ENCODE measurements around the gene VPS8. TPM values are rescaled to one million over a fixed set of nuclear protein-coding genes. Genes with fewer than 3 reads are reported as not detected.

Gene VPS8
- total RNA-seq, 2 donors from 2014 or later: 49.7 to 70.0 TPM

DNA sequence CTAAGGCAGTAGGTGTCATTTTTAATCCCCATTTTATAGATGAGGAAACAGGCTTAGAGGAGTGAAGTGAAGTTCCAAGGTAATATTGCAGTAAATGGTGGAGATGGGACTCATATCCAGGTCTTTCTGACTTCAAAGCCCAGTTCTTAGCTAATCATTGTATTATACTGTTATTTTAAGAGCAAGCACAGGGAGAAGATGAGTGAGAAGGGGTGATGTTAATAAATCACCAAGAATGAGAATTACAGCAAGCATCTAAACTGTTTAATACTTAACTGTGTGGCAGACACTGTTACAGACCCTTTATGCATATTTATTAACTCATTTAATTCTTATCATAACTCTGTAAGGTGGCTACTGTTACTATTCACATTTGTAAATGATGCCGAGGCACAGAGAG, 61.2 kb downstream of the VPS8 start:
- Histone ChIP-seq H3K36me3 (ENCODE audit: control insufficient read depth, insufficient read depth, low read length) (peaks cover 43% of the 10 kb centered on the region), H3K4me1 (ENCODE audit: control insufficient read depth, insufficient read depth, low read length) (no peaks in the 10 kb centered on the region), H3K9ac (ENCODE audit: extremely low read depth, low read length, poor library complexity, severe bottlenecking) (no peak overlapping the region), H3K9me3 (ENCODE audit: control insufficient read depth, low read length) (no peaks in the 10 kb centered on the region), H3K27ac (ENCODE audit: low read depth, low read length) (no peak overlapping the region), H3K27me3 (ENCODE audit: control insufficient read depth, insufficient read depth, low read length, poor library complexity, severe bottlenecking) (no peaks in the 10 kb centered on the region), H3K4me3 (ENCODE audit: low read length) (no peak overlapping the region)
- 100% methylated on average over 1 of the region's 1 CpG; no CpG with 5 or more reads in 1 of the 2 experiments for WGBS, 2 experiments (ENCODE audit: insufficient coverage in 1 of 2, insufficient read length in 1 of 2)
- Mint-ChIP-seq H3K27me3 (ENCODE audit: insufficient read depth) (no peaks in the 10 kb centered on the region), H3K27ac (no peak overlapping the region), H3K36me3 (ENCODE audit: low read depth) (peaks cover 14% of the 10 kb centered on the region), H3K4me1 (no peaks in the 10 kb centered on the region), H3K9me3 (no peaks in the 10 kb centered on the region), H3K4me3 (no peak overlapping the region)
- DNase-seq: no peak
- TF ChIP-seq, protein P1, sequence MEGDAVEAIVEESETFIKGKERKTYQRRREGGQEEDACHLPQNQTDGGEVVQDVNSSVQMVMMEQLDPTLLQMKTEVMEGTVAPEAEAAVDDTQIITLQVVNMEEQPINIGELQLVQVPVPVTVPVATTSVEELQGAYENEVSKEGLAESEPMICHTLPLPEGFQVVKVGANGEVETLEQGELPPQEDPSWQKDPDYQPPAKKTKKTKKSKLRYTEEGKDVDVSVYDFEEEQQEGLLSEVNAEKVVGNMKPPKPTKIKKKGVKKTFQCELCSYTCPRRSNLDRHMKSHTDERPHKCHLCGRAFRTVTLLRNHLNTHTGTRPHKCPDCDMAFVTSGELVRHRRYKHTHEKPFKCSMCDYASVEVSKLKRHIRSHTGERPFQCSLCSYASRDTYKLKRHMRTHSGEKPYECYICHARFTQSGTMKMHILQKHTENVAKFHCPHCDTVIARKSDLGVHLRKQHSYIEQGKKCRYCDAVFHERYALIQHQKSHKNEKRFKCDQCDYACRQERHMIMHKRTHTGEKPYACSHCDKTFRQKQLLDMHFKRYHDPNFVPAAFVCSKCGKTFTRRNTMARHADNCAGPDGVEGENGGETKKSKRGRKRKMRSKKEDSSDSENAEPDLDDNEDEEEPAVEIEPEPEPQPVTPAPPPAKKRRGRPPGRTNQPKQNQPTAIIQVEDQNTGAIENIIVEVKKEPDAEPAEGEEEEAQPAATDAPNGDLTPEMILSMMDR (conservative IDR thresholded peaks at IDR 0.05): no peak

DNA sequence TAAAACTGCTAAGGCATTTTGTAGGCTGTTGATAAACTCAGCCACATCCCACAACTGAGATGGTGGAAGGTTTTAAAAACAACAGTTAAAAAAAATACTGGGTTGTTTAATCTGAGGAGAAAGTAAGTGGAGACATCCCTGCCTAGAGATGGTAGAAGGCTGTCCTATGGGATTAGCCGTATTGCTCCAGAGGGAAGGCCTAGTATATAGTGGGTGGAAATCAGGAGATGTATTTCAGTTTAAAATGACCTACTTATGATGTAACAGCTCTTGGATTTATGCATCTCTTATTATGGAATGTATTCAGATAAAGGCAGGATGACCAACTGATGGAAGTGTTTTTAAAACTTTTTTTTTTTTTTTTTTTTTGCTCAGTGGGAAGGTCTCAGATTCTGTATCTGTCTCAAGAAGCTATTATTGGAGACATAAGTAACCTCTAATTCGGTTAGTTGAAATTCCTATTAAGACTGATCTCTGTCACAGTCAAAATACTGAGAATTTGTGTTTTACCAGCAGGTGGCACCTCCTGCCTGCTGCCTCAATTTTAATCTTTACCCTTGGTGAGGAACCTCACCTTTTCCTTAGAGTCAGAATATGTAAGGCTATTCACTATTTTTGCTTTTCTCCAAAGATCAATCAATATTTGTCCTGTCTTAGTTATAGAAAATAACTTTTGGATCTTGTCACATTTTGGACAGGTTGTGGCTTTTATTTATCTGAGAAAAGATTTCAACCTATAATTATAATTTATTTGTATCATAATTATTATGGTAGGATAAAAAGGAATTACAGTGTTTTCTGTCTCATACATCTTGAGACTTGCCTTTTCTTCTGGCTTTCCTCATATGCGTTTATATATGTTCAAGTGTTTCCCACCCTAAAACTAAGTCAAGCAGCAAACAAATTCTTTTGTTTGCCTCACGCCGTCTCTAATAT, 63.0 kb downstream of the VPS8 start:
- H3K4me1 ChIP-seq (ENCODE audit: control insufficient read depth, insufficient read depth, low read length): no peaks in the 10 kb centered on the region
- Mint-ChIP-seq H3K27me3 (ENCODE audit: insufficient read depth) (no peaks in the 10 kb centered on the region), H3K4me3 (no peak overlapping the region), H3K36me3 (ENCODE audit: low read depth) (peaks cover 6% of the 10 kb centered on the region), H3K4me1 (no peaks in the 10 kb centered on the region), H3K9me3 (no peaks in the 10 kb centered on the region), H3K27ac (no peak overlapping the region)
- H3K9ac ChIP-seq (ENCODE audit: extremely low read depth, low read length, poor library complexity, severe bottlenecking): no peak overlapping the region
- TF ChIP-seq, protein P1 (conservative IDR thresholded peaks at IDR 0.05): peak; percentile 87
- WGBS, 2 experiments (ENCODE audit: insufficient coverage in 1 of 2, insufficient read length in 1 of 2): 79 to 98% methylated on average over 4 to 5 of the region's 5 CpGs
- no peak overlapping the region for H3K4me3 ChIP-seq (ENCODE audit: low read length)
- DNase-seq: peak; percentile 63
- H3K27ac ChIP-seq (ENCODE audit: low read depth, low read length): no peak overlapping the region
- peaks cover 26% of the 10 kb centered on the region for H3K36me3 ChIP-seq (ENCODE audit: control insufficient read depth, insufficient read depth, low read length)
- H3K27me3 ChIP-seq (ENCODE audit: control insufficient read depth, insufficient read depth, low read length, poor library complexity, severe bottlenecking): no peaks in the 10 kb centered on the region
- no peaks in the 10 kb centered on the region for H3K9me3 ChIP-seq (ENCODE audit: control insufficient read depth, low read length)

DNA sequence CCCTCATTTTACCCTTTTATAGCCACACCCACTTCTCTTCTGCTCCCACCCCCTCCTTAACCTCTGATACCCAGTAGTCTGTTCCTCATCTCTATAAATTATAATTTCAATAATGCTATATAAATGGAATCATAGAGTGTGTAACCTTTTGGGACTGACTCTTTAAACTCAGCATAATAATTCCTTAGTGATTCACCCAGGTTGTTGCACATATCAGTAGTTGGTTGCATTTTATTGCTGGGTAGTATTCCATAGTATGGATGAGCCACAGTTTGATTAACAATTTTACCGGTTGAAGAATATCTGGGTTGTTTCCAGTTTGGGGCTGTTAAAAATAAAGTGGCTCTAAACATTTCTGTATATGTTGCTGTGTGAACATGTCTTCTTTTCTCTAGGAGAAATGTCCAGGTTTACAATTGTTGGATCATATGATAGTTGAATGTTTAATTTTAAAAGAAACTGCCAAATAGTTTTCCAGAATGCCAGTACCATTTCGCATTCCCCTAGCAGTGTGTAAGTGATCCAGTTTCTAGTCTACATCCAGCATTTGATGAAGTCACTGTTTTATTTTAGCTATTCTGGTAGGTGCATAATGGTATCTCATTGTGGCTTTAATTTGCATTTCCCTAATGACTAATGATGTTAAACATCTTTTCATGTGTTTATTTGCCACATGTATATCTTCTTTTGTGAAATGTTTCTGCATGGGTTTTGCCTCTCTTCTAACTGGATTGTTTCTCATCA, 68.5 kb downstream of the VPS8 start:
- no peaks in the 10 kb centered on the region for H3K4me1 ChIP-seq (ENCODE audit: control insufficient read depth, insufficient read depth, low read length)
- Mint-ChIP-seq H3K27me3 (ENCODE audit: insufficient read depth) (no peaks in the 10 kb centered on the region), H3K27ac (no peak overlapping the region), H3K36me3 (ENCODE audit: low read depth) (peaks cover 12% of the 10 kb centered on the region), H3K4me3 (no peak overlapping the region), H3K4me1 (peaks cover 6% of the 10 kb centered on the region), H3K9me3 (no peaks in the 10 kb centered on the region)
- H3K9me3 ChIP-seq (ENCODE audit: control insufficient read depth, low read length): no peaks in the 10 kb centered on the region
- no peak overlapping the region for H3K9ac ChIP-seq (ENCODE audit: extremely low read depth, low read length, poor library complexity, severe bottlenecking)
- H3K4me3 ChIP-seq (ENCODE audit: low read length): no peak overlapping the region
- 96 to 100% methylated on average over 1 to 2 of the region's 2 CpGs for WGBS, 2 experiments (ENCODE audit: insufficient coverage in 1 of 2, insufficient read length in 1 of 2)
- no peaks in the 10 kb centered on the region for H3K27me3 ChIP-seq (ENCODE audit: control insufficient read depth, insufficient read depth, low read length, poor library complexity, severe bottlenecking)
- peaks cover 11% of the 10 kb centered on the region for H3K36me3 ChIP-seq (ENCODE audit: control insufficient read depth, insufficient read depth, low read length)
- TF ChIP-seq, protein P1 (conservative IDR thresholded peaks at IDR 0.05): no peak
- H3K27ac ChIP-seq (ENCODE audit: low read depth, low read length): no peak overlapping the region
- DNase-seq: no peak
